Measurements from ENCODE around the gene PTPRN2. TPM values are rescaled to one million over a fixed set of nuclear protein-coding genes. Genes with fewer than 3 reads are reported as not detected.
"Not testable (repeated sequence)": the region's sequence is repeated elsewhere in the genome, so short reads cannot be mapped to it uniquely, and the experiment has no call there.

The PTPRN2 gene
- total RNA-seq, 1 donor from 2014 or later = 1.8 TPM

DNA sequence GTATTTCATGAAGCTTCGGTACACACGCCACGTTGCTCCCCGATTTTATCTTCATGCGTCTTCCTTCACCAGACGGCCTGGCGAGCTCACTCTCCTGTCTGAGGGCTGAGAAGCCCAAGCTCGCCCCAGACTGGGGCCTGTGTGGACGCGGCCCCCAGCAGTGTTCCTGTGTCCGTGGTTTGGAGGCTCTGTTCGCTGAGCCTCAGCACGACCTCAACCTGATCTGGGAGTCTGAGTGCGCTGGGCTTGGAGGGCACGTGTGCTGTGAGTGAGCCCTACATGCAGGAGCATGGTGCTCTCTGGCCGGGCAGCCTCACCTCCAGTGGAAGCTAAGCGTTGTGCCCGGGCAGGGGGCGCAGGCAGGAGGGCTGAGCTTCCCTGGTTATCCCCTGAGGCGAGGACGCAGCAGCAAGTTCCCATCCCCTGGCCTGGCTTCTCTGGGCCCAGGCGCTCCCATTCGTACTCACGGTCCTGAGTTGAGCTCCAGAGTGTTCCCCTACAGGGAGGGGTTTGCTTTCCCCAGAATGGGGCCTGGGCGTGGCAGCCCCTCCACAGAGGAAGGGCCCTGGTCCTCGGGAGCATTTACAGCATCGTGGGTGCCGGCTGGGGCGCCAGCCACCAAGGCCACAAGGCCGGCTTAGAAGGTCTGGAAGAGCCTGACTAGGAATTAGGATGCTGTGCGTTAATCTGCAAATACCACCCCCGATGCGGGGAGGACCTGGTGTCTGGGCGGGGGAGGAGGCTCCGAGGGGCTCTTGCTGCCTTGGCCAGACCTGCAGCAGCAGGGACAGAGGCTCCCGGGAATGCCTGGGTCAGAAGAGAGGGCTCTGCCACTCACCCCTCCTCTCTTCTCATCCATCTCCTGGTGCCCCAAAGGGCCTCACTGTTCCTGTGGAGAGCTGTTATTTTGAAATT lies 850.2 kb downstream of the PTPRN2 start:
- TF ChIP-seq, protein P1, sequence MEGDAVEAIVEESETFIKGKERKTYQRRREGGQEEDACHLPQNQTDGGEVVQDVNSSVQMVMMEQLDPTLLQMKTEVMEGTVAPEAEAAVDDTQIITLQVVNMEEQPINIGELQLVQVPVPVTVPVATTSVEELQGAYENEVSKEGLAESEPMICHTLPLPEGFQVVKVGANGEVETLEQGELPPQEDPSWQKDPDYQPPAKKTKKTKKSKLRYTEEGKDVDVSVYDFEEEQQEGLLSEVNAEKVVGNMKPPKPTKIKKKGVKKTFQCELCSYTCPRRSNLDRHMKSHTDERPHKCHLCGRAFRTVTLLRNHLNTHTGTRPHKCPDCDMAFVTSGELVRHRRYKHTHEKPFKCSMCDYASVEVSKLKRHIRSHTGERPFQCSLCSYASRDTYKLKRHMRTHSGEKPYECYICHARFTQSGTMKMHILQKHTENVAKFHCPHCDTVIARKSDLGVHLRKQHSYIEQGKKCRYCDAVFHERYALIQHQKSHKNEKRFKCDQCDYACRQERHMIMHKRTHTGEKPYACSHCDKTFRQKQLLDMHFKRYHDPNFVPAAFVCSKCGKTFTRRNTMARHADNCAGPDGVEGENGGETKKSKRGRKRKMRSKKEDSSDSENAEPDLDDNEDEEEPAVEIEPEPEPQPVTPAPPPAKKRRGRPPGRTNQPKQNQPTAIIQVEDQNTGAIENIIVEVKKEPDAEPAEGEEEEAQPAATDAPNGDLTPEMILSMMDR (IDR thresholded peaks at IDR 0.05) = no peak

DNA sequence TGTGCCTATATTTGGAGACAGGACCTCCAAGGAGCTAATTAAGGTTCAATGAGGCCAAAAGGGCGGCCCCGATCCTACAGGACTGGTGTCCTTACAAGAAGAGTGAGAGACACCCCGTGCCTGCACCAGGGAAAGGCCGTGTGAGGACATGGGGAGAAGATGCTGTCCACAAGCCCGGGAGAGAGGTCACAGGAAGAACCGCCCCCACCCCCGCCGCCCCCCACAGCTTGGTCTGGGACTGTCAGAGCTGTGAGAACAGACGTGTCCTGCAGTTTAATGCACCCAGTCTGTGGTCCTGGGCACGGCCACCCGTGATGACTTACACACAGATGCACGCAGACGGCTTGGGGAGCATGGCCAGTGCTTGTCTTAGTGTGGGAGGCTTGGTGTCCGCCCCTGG lies 851.3 kb downstream of the PTPRN2 start:
- H3K9me3 Mint-ChIP-seq = peaks cover 3% of the 10 kb centered on the region
- no peak for DNase-seq
- H3K4me1 Mint-ChIP-seq = no peaks in the 10 kb centered on the region
- H3K27me3 Mint-ChIP-seq = no peaks in the 10 kb centered on the region
- no peak overlapping the region for H3K4me3 Mint-ChIP-seq
- POLR2A ChIA-PET = no interaction called here
- ATAC-seq (ENCODE audit: low read depth) = no peak
- H3K27ac Mint-ChIP-seq = no peak overlapping the region
- CTCF ChIA-PET = no interaction called here
- no peaks in the 10 kb centered on the region for H3K36me3 Mint-ChIP-seq (ENCODE audit: low read depth)
- intact Hi-C loops (cut with micrococcal nuclease) = no loop called here
- TF ChIP-seq, protein P1 (IDR thresholded peaks at IDR 0.05) = no peak

More for the DNA sequence above, 850.2 kb downstream of the PTPRN2 start:
- Mint-ChIP-seq H3K4me1 (no peaks in the 10 kb centered on the region), H3K4me3 (no peak overlapping the region), H3K27me3 (no peaks in the 10 kb centered on the region), H3K36me3 (ENCODE audit: low read depth) (no peaks in the 10 kb centered on the region), H3K9me3 (peaks cover 3% of the 10 kb centered on the region), H3K27ac (no peak overlapping the region)
- intact Hi-C loops (cut with micrococcal nuclease) = no loop called here
- DNase-seq = no peak
- ChIA-PET POLR2A (no interaction called here), CTCF (no interaction called here)
- ATAC-seq (ENCODE audit: low read depth) = no peak

DNA sequence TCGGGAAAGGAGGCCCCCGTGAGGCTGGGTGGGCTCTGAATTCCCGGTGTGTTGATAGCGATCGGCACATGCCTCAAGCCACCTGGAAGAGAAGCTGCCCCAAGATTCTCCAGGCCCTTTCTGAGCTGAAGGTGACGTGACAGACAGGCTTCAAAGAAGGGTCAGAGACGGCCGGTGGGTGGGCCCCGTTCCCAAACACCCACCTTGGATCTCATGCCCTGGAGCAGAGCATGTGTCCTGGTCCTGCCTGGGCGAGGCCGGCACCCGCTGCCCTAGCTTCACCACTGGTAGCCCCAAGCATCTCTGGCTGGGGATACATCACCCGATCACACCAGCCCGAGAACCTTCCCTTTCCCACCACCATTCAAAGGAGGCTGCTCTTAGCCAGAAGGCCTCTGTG lies 851.8 kb downstream of the PTPRN2 start:
- Mint-ChIP-seq H3K27me3 (no peaks in the 10 kb centered on the region), H3K9me3 (peaks cover 3% of the 10 kb centered on the region), H3K4me1 (no peaks in the 10 kb centered on the region), H3K4me3 (no peak overlapping the region), H3K27ac (no peak overlapping the region), H3K36me3 (ENCODE audit: low read depth) (no peaks in the 10 kb centered on the region)
- POLR2A ChIA-PET = no interaction called here
- TF ChIP-seq, protein P1 (IDR thresholded peaks at IDR 0.05) = no peak
- intact Hi-C loops (cut with micrococcal nuclease) = no loop called here
- DNase-seq (no peak), ATAC-seq (ENCODE audit: low read depth) (no peak)
- CTCF ChIA-PET = no interaction called here

DNA sequence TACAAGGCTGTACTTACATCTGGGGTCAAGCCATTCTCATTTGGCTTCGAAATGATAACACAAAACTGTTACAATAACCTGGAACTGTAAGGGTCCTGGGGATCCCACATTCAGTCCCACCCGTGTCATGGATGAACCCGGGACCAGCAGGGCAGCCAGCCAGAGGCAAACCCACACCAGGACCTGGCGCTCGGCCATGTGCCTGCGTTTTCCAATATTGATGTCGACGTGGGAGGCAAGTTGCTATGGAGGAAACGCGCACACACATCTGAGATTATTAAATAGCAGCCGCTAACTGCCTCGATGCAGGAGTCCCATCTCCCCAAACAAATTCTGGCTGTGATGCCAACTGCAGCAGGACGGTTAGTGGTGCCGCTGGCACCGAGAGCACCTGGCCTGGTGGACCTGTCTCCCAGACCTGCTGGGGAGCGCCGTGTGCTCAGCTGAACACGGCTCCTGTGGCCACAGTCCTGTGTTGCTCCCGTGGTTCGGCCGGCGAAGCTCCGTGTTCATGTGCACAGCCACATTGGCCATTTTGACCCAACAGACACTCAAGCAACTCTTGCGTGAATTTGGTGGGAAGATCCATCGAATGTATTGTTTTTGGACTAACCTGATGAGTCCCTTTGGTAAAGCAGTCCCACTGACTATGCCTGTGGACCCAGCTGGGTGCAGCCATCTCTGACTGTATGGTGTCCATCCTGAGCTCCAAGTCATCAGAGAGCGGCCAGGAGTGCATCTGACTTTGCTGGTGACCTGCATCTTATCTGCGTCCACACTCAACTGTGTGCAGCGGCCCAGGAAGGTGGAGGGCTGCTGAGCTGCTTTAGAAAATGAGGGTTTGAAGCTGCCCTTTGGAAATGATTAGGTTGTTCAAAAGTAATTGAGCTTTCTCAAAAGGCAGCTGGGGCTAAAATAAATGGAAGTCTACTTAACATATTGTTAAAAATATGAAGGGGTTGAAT lies 852.7 kb downstream of the PTPRN2 start:
- intact Hi-C loops (cut with micrococcal nuclease) = no loop called here
- DNase-seq (no peak), ATAC-seq (ENCODE audit: low read depth) (no peak)
- H3K36me3 Mint-ChIP-seq (ENCODE audit: low read depth) = no peaks in the 10 kb centered on the region
- H3K9me3 Mint-ChIP-seq = peaks cover 3% of the 10 kb centered on the region
- ChIA-PET CTCF (no interaction called here), POLR2A (no interaction called here)
- H3K4me1 Mint-ChIP-seq = no peaks in the 10 kb centered on the region
- no peak overlapping the region for H3K4me3 Mint-ChIP-seq
- H3K27ac Mint-ChIP-seq = no peak overlapping the region
- H3K27me3 Mint-ChIP-seq = no peaks in the 10 kb centered on the region
- TF ChIP-seq, protein P1 (IDR thresholded peaks at IDR 0.05) = no peak

DNA sequence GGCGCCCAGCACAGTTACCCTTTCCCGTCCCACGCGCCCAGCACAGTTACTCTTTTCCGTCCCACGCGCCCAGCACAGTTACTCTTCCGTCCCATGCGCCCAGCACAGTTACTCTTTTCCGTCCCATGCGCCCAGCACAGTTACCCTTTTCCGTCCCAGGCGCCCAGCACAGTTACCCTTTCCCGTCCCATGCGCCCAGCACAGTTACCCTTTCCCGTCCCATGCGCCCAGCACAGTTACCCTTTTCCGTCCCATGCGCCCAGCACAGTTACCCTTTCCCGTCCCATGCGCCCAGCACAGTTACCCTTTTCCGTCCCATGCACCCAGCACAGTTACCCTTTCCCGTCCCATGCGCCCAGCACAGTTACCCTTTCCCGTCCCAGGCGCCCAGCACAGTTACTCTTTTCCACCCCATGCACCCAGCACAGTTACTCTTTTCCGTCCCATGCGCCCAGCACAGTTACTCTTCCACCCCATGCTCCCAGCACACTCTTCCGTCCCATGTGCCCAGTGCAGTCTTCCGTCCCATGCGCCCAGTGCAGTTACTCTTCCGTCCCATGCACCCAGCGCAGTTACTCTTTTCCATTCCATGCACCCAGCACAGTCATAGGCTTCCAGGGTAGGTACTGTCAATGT lies 853.7 kb downstream of the PTPRN2 start:
- H3K4me3 Mint-ChIP-seq; intact Hi-C loops (cut with micrococcal nuclease); H3K27me3 Mint-ChIP-seq; CTCF ChIA-PET; DNase-seq; H3K36me3 Mint-ChIP-seq (ENCODE audit: low read depth); H3K4me1 Mint-ChIP-seq; H3K27ac Mint-ChIP-seq; ATAC-seq (ENCODE audit: low read depth); H3K9me3 Mint-ChIP-seq; POLR2A ChIA-PET: not testable (repeated sequence)
